Thyroid gland (tissue), 4 donors: ENCODE measurements around the gene ULK3.

ENCODE experiments used
- POLR2A ChIP-seq, 2 donors: fragments of 450-650 bp; IDR thresholded peaks; one replicate each; pipeline ENCODE4 v1.6.1; 2017; ENCODE audit warnings: antibody characterized with exemption in 2 of 2, mild to moderate bottlenecking in 2 of 2, moderate library complexity in 1 of 2
- TF ChIP-seq, protein P1 (sequence below), 6 experiments: fragments of 200-600 bp in 3 of 6; fragments of 450-650 bp in 3 of 6; sonication (generic) in 3 of 6; IDR thresholded peaks; one replicate each; pipeline ENCODE4 v1.5.1; 2016 to 2019; ENCODE audit warnings: antibody characterized with exemption in 6 of 6, mild to moderate bottlenecking in 2 of 6, inconsistent platforms in 1 of 6, moderate library complexity in 1 of 6

DNA sequence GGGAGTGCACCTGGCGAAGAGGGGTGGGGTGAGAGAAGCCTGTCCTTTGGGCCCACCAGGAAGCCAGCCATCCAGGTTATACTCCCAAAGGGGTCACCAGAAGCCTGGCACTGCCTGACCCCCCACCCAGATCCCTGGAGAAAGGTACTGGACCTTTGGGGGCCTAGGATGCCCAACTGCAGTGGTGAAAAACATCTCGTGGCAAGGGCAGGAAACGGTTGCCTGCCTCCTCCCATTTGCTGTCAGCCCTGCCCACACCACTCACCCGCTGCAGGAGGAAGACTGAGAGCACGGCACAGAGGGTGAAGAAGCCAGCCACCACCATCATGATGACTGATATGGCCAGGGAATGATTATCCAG, 2.2 kb upstream of the ULK3 start:
- TF ChIP-seq, protein P1, sequence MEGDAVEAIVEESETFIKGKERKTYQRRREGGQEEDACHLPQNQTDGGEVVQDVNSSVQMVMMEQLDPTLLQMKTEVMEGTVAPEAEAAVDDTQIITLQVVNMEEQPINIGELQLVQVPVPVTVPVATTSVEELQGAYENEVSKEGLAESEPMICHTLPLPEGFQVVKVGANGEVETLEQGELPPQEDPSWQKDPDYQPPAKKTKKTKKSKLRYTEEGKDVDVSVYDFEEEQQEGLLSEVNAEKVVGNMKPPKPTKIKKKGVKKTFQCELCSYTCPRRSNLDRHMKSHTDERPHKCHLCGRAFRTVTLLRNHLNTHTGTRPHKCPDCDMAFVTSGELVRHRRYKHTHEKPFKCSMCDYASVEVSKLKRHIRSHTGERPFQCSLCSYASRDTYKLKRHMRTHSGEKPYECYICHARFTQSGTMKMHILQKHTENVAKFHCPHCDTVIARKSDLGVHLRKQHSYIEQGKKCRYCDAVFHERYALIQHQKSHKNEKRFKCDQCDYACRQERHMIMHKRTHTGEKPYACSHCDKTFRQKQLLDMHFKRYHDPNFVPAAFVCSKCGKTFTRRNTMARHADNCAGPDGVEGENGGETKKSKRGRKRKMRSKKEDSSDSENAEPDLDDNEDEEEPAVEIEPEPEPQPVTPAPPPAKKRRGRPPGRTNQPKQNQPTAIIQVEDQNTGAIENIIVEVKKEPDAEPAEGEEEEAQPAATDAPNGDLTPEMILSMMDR (IDR thresholded peaks at IDR 0.05) = no peak
- no peak for TF ChIP-seq POLR2A (IDR thresholded peaks at IDR 0.05)
